Embryonic facial prominence (tissue), 1 donor: ENCODE measurements around the gene CREM.
"Not testable (repeated sequence)": the region's sequence is repeated elsewhere in the genome, so short reads cannot be mapped to it uniquely, and the experiment has no call there.

Experiments
- DNase-seq: peaks from one replicate; pipeline ENCODE4 v3.0.0-alpha.2; 2016; ENCODE audit errors: extremely low spot score

The CREM gene

GRCh38 chr10:35126530-35127288, at the start of gene CREM:
TSS of gene CREM (plus strand) at chr10:35126846. CDS start at chr10:35137836, 10,990 bp downstream.
- DNase-seq, result peak; percentile 96

- DNase-seq, result no peak
Observed at GRCh38 chr10:35079265-35079664, 47.4 kb upstream of the CREM start.

GRCh38 chr10:35079763-35080162, 46.9 kb upstream of the CREM start:
- DNase-seq, result no peak

GRCh38 chr10:35080261-35080660, 46.4 kb upstream of the CREM start:
- not testable (repeated sequence) for DNase-seq

GRCh38 chr10:35083242-35083641, 43.4 kb upstream of the CREM start:
- DNase-seq, result no peak

- DNase-seq, result no peak
Observed at GRCh38 chr10:35089611-35090161, 37.0 kb upstream of the CREM start.

GRCh38 chr10:35090162-35090954, 36.3 kb upstream of the CREM start, which contains the start of gene CUL2:
TSS of gene CUL2 (minus strand) at chr10:35090341. CDS start at chr10:35071317, 19,024 bp downstream.
- DNase-seq, result peak; percentile 88

- no peak for DNase-seq
Observed at GRCh38 chr10:35091994-35092790, 34.5 kb upstream of the CREM start.

- DNase-seq, result no peak
Observed at GRCh38 chr10:35092851-35093250, 33.8 kb upstream of the CREM start.

- DNase-seq, result no peak
Observed at GRCh38 chr10:35096312-35096711, 30.3 kb upstream of the CREM start.

GRCh38 chr10:35097510-35097909, 29.1 kb upstream of the CREM start:
- no peak for DNase-seq

GRCh38 chr10:35103882-35104281, 22.8 kb upstream of the CREM start:
- DNase-seq, result no peak

GRCh38 chr10:35112571-35112970, 14.1 kb upstream of the CREM start:
- DNase-seq, result no peak

GRCh38 chr10:35119378-35119777, 7.3 kb upstream of the CREM start:
- no peak for DNase-seq

GRCh38 chr10:35124540-35124939, 2.1 kb upstream of the CREM start:
- no peak for DNase-seq

- DNase-seq, result no peak
Observed at GRCh38 chr10:35126062-35126529, 550 bp upstream of the CREM start.

- no peak for DNase-seq
Observed at GRCh38 chr10:35127289-35127891, 744 bp downstream of the CREM start.

- DNase-seq, result no peak
Observed at GRCh38 chr10:35129185-35129674, 2.6 kb downstream of the CREM start.

GRCh38 chr10:35130663-35131062, 4.0 kb downstream of the CREM start:
- no peak for DNase-seq

- DNase-seq, result no peak
Observed at GRCh38 chr10:35132727-35133126, 6.1 kb downstream of the CREM start.

GRCh38 chr10:35133586-35133985, 6.9 kb downstream of the CREM start:
- no peak for DNase-seq
